Measurements from ENCODE around the gene DCBLD1.
A peak's percentile ranks its signal among the peaks of the same experiment; 100 is the strongest.

DCBLD1 gene

DNA sequence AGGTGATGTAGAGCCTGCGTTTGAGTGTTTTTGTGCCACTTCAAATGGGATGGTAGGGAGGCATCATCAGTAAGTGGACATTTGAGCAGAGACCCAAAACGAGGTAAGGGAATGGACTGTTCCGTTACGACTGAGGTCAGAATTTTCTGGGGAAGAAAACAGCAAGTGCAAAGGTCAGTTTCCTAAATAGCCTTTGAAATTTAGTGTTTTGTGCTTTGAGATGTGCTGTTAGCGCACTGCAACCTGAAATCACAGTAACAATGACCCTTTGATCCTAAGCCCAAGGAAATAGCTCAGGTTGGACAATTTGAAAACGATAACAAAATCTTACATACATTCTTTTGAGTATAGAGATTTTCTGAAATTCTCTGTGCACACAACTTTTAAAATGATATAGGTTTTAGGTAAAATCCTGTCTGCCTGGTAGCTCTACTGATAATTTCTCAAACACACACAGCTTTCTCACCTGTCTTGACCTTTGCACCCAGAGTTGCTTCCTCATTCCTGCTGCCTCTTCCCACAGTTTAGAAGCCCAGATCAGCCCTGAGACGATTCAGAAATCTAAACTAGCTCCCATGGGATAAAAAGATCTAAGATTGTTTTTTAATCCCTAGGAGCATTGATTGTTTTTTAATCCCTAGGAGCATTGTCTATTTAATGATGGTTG is 22.1 kb downstream of the DCBLD1 start:
- TF ChIP-seq, protein P1, sequence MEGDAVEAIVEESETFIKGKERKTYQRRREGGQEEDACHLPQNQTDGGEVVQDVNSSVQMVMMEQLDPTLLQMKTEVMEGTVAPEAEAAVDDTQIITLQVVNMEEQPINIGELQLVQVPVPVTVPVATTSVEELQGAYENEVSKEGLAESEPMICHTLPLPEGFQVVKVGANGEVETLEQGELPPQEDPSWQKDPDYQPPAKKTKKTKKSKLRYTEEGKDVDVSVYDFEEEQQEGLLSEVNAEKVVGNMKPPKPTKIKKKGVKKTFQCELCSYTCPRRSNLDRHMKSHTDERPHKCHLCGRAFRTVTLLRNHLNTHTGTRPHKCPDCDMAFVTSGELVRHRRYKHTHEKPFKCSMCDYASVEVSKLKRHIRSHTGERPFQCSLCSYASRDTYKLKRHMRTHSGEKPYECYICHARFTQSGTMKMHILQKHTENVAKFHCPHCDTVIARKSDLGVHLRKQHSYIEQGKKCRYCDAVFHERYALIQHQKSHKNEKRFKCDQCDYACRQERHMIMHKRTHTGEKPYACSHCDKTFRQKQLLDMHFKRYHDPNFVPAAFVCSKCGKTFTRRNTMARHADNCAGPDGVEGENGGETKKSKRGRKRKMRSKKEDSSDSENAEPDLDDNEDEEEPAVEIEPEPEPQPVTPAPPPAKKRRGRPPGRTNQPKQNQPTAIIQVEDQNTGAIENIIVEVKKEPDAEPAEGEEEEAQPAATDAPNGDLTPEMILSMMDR (conservative IDR thresholded peaks at IDR 0.05; ENCODE audit: control insufficient read depth, insufficient read depth, low read depth, low read length), result no peak
- no peak for DNase-seq (ENCODE audit: low read depth)
- H3K4me3 ChIP-seq (ENCODE audit: control insufficient read depth, low read depth, low read length), result no peak overlapping the region

DNA sequence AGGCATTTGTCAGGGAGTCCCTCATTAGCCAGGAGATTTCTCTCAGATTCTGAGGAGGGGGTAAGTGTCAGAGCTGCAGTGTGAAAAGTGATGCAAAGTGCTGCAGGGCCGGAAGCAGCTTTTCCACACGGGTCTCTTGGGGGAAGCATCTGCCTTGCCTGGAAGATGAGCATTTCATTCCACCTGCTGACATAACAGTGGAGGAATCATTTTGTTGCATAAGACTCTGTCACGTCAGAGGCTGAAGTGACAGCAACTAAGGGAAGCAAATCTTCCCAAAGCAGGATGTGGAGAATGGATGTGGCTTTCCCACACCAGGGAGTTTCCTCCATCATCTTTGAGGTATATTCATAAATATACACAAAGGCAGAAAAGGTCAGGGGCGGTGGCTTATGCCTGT is 22.8 kb downstream of the DCBLD1 start:
- H3K4me3 ChIP-seq (ENCODE audit: control insufficient read depth, low read depth, low read length), result no peak overlapping the region
- TF ChIP-seq, protein P1 (conservative IDR thresholded peaks at IDR 0.05; ENCODE audit: control insufficient read depth, insufficient read depth, low read depth, low read length), result no peak
- peak; percentile 53 for DNase-seq (ENCODE audit: low read depth)

DNA sequence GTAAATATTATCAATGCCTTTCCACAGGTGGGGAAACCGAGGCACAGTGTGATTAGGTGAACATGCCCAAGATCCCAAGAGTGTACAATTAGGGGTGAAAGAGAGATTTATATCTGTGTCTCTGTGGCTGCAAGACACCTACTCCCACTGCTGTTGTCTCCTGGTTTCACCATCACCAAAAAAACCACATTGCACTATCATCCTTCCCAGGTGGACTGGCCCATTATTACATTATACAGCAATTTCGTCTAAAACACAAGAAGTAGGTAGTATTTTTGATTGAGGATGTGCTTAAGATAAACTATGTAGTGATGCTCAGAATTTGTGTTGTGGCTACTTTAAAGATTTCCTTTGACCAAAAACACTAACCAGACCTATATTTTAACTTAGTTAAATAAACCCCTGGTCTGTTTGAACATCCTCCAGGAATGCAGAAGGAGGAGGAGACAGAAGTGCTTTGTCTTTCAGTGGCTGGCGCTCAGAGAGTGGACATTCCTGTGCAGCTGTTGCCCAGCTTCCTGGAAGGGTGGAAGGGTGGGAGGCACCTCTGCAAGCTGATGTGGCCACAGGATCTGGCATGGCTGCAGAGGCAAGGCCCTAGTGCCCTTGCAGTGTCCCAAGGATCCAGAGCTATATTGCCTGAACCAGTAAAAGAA is 23.8 kb downstream of the DCBLD1 start:
- TF ChIP-seq, protein P1 (conservative IDR thresholded peaks at IDR 0.05; ENCODE audit: control insufficient read depth, insufficient read depth, low read depth, low read length), result no peak
- peak; percentile 31 for DNase-seq (ENCODE audit: low read depth)
- H3K4me3 ChIP-seq (ENCODE audit: control insufficient read depth, low read depth, low read length), result no peak overlapping the region

GRCh38 chr6:117506907-117507306 is 24.4 kb downstream of the DCBLD1 start:
- TF ChIP-seq, protein P1 (conservative IDR thresholded peaks at IDR 0.05; ENCODE audit: control insufficient read depth, insufficient read depth, low read depth, low read length), result no peak
- no peak overlapping the region for H3K4me3 ChIP-seq (ENCODE audit: control insufficient read depth, low read depth, low read length)

DNA sequence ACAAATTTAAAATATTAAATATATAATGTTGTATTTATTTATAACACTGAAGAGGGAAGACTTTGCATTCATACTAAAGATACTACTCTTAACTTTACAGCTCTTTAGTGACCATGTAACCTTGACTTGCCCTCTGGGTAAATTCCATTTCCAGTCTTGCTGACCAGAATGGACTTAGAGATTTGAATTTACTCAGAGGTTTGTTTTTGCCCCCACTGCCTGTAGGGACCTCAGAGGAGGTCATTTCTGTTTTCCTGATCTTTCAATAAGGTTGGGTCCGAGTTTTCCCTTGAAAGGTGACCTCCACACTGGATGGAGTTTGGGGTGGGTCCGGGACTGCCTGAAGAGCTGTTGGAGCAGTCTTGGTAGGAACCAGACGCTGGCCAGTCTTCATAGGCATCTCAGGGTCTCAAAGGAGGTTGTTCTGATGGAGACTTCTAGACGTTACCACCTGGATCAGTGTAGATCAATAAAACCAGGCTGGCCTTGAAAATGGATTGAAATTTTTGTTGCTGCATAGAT is 26.0 kb downstream of the DCBLD1 start:
- TF ChIP-seq, protein P1 (conservative IDR thresholded peaks at IDR 0.05; ENCODE audit: control insufficient read depth, insufficient read depth, low read depth, low read length), result no peak
- DNase-seq (ENCODE audit: low read depth), result no peak
- no peak overlapping the region for H3K4me3 ChIP-seq (ENCODE audit: control insufficient read depth, low read depth, low read length)

More at GRCh38 chr6:117506907-117507306, 24.4 kb downstream of the DCBLD1 start:
- DNase-seq (ENCODE audit: low read depth), result no peak

DNA sequence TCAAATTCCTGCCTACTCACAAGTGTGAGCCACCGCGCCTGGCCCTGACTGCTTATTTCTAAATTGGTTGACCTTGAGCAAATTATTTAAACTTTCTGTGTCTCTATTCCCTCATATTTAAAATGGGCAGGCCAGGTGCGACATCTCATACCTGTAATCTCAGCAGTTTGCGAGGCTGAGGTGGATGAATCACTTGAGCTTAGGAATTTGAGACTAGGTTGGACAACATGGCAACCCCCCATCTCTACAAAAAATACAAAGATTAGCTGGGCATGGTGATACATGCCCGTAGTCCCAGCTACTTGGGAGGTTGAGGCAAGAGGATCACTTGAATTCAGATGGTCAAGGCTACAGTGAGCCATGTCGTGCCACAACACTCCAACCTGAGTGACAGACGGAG is 26.5 kb downstream of the DCBLD1 start:
- H3K4me3 ChIP-seq (ENCODE audit: control insufficient read depth, low read depth, low read length), result no peak overlapping the region
- TF ChIP-seq, protein P1 (conservative IDR thresholded peaks at IDR 0.05; ENCODE audit: control insufficient read depth, insufficient read depth, low read depth, low read length), result no peak
- no peak for DNase-seq (ENCODE audit: low read depth)
